Vagina (tissue), 2 donors: Measurements from ENCODE around the gene DSG3.
"Not testable (repeated sequence)": the region's sequence is repeated elsewhere in the genome, so short reads cannot be mapped to it uniquely, and the experiment has no call there.

Experiments used
- POLR2AphosphoS5 ChIP-seq, 2 donors: sonication (generic); formaldehyde crosslinking; IDR thresholded peaks; one replicate each; pipeline ENCODE4 v1.9.0; 2017; ENCODE audit warnings: antibody characterized with exemption in 2 of 2, mild to moderate bottlenecking in 2 of 2, low read depth in 1 of 2; ENCODE audit not compliant: insufficient read depth in 1 of 2
- TF ChIP-seq, protein P1 (sequence below), 3 experiments: fragments of 450-650 bp in 2 of 3; fragments of 200-600 bp in 1 of 3; sonication (generic) in 1 of 3; IDR thresholded peaks; one replicate each; pipeline ENCODE4 v1.5.1; 2017 to 2019; ENCODE audit warnings: antibody characterized with exemption in 3 of 3, mild to moderate bottlenecking in 2 of 3, moderate library complexity in 2 of 3

DNA sequence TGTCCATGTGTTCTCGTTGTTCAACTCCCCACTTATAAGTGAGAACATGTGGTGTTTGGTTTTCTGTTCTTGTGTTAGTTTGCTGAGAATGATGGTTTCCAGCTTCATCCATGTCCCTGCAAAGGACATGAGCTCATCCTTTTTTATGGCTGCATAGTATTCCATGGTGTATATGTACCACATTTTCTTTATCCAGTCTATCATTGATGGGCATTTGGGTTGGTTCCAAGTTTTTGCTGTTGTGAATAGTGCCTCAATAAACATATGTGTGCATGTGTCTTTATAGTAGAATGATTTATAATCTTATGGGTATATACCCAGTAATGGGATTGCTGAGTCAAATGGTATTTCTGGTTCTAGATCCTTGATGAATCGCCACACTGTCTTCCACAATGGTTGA lies 59.6 kb downstream of the DSG3 start:
- TF ChIP-seq, protein P1, sequence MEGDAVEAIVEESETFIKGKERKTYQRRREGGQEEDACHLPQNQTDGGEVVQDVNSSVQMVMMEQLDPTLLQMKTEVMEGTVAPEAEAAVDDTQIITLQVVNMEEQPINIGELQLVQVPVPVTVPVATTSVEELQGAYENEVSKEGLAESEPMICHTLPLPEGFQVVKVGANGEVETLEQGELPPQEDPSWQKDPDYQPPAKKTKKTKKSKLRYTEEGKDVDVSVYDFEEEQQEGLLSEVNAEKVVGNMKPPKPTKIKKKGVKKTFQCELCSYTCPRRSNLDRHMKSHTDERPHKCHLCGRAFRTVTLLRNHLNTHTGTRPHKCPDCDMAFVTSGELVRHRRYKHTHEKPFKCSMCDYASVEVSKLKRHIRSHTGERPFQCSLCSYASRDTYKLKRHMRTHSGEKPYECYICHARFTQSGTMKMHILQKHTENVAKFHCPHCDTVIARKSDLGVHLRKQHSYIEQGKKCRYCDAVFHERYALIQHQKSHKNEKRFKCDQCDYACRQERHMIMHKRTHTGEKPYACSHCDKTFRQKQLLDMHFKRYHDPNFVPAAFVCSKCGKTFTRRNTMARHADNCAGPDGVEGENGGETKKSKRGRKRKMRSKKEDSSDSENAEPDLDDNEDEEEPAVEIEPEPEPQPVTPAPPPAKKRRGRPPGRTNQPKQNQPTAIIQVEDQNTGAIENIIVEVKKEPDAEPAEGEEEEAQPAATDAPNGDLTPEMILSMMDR (IDR thresholded peaks at IDR 0.05), result not testable (repeated sequence)
- TF ChIP-seq POLR2AphosphoS5 (IDR thresholded peaks at IDR 0.05; ENCODE audit: insufficient read depth in 1 of 2, low read depth in 1 of 2), result not testable (repeated sequence)
